HG02981 (cell line): Measurements from ENCODE around the gene HOXD9.

Source experiments
- ATAC-seq: cut with Tn5 transposase; IDR thresholded peaks from one replicate; pipeline ENCODE4 v1.9.1; 2021; ENCODE audit warnings: mild to moderate bottlenecking, moderate library complexity; ENCODE audit not compliant: unreplicated experiment

HOXD9 gene

GRCh38 chr2:176152350-176153181 is 30.0 kb downstream of the HOXD9 start:
- no peak for ATAC-seq

- ATAC-seq, result no peak
Measured at GRCh38 chr2:176154576-176155252, 32.2 kb downstream of the HOXD9 start.

GRCh38 chr2:176155356-176156044 is 33.0 kb downstream of the HOXD9 start:
- ATAC-seq, result no peak

GRCh38 chr2:176156301-176156806 is 33.8 kb downstream of the HOXD9 start:
- ATAC-seq, result no peak

- ATAC-seq, result no peak
Measured at GRCh38 chr2:176156807-176157498, 34.4 kb downstream of the HOXD9 start, which contains the start of gene HOXD3. HOXD3 (plus strand) TSS chr2:176157307; CDS start chr2:176169115, 11,808 bp downstream.

- no peak for ATAC-seq
Measured at GRCh38 chr2:176157499-176158185, 35.1 kb downstream of the HOXD9 start.

GRCh38 chr2:176158186-176158591 is 35.7 kb downstream of the HOXD9 start:
- ATAC-seq, result no peak

- no peak for ATAC-seq
Measured at GRCh38 chr2:176158855-176159662, 36.5 kb downstream of the HOXD9 start.

- ATAC-seq, result no peak
Measured at GRCh38 chr2:176159663-176160250, 37.2 kb downstream of the HOXD9 start.

GRCh38 chr2:176160251-176160985 is 37.9 kb downstream of the HOXD9 start:
- no peak for ATAC-seq

GRCh38 chr2:176160986-176161824 is 38.7 kb downstream of the HOXD9 start:
- ATAC-seq, result no peak

- ATAC-seq, result no peak
Measured at GRCh38 chr2:176161825-176162626, 39.5 kb downstream of the HOXD9 start.

- ATAC-seq, result no peak
Measured at GRCh38 chr2:176162911-176163671, 40.6 kb downstream of the HOXD9 start.

GRCh38 chr2:176163672-176164056 is 41.1 kb downstream of the HOXD9 start:
- no peak for ATAC-seq

- no peak for ATAC-seq
Measured at GRCh38 chr2:176164201-176164600, 41.7 kb downstream of the HOXD9 start.
